ENCODE measurements around the gene DNER.

GRCh38 chr2:229319558-229319957 lies 394.8 kb downstream of the DNER start:
- TF ChIP-seq NR2F2 (IDR thresholded peaks at IDR 0.05; ENCODE audit: borderline replicate concordance, low read depth) (no peak), ZSCAN9 (CRISPR knock-in tag; IDR thresholded peaks at IDR 0.05; ENCODE audit: borderline replicate concordance) (no peak)

Measured in HepG2 (cell line).